Measurements from ENCODE around the gene SERPINA10.
A peak's percentile ranks its signal among the peaks of the same experiment; 100 is the strongest.

Gene SERPINA10

GRCh38 chr14:94322648-94323570 is 29.8 kb upstream of the SERPINA10 start, which contains the start of gene SERPINA6:
TSS of gene SERPINA6 (minus strand) at chr14:94323336. CDS start at chr14:94314648, 8,688 bp downstream.
- no peak for DNase-seq (ENCODE audit: low spot score in 2 of 2)
- H3K4me3 Mint-ChIP-seq: no peak within 1 kb of the TSS

GRCh38 chr14:94321421-94322271 is 28.6 kb upstream of the SERPINA10 start:
- DNase-seq (ENCODE audit: low spot score in 2 of 2) (no peak), ATAC-seq (ENCODE audit: low read depth) (no peak)
- no peaks in the 10 kb centered on the region for H3K36me3 Mint-ChIP-seq
- no peaks in the 10 kb centered on the region for H3K4me1 Mint-ChIP-seq
- no peaks in the 10 kb centered on the region for H3K27me3 Mint-ChIP-seq
- H3K27ac Mint-ChIP-seq: no peak overlapping the region
- H3K4me3 Mint-ChIP-seq: no peak overlapping the region
- H3K9me3 Mint-ChIP-seq: peaks cover 2% of the 10 kb centered on the region

More at GRCh38 chr14:94322648-94323570, 29.8 kb upstream of the SERPINA10 start, which contains the start of gene SERPINA6:
- H3K9me3 Mint-ChIP-seq: peaks cover under 1% of the 10 kb centered on the region
- H3K27me3 Mint-ChIP-seq: no peaks in the 10 kb centered on the region
- no peak for ATAC-seq (ENCODE audit: low read depth)
- no peak within 1 kb of the TSS for H3K27ac Mint-ChIP-seq
- H3K36me3 Mint-ChIP-seq: no peaks in the 10 kb centered on the region
- no peaks in the 10 kb centered on the region for H3K4me1 Mint-ChIP-seq

GRCh38 chr14:94320243-94320642 is 27.2 kb upstream of the SERPINA10 start:
- Mint-ChIP-seq H3K4me3 (no peak overlapping the region), H3K27me3 (no peaks in the 10 kb centered on the region), H3K9me3 (peaks cover 4% of the 10 kb centered on the region), H3K4me1 (no peaks in the 10 kb centered on the region), H3K36me3 (no peaks in the 10 kb centered on the region), H3K27ac (no peak overlapping the region)
- ATAC-seq (ENCODE audit: low read depth) (peak; percentile 53), DNase-seq (ENCODE audit: low spot score in 2 of 2) (no peak)

GRCh38 chr14:94317259-94317658 is 24.2 kb upstream of the SERPINA10 start:
- no peak overlapping the region for H3K27ac Mint-ChIP-seq
- H3K4me1 Mint-ChIP-seq: no peaks in the 10 kb centered on the region
- no peak overlapping the region for H3K4me3 Mint-ChIP-seq
- H3K36me3 Mint-ChIP-seq: no peaks in the 10 kb centered on the region
- no peak for ATAC-seq (ENCODE audit: low read depth)
- H3K27me3 Mint-ChIP-seq: peaks cover 1% of the 10 kb centered on the region
- no peak for DNase-seq (ENCODE audit: low spot score in 2 of 2)
- H3K9me3 Mint-ChIP-seq: peaks cover 6% of the 10 kb centered on the region

GRCh38 chr14:94316692-94317091 is 23.6 kb upstream of the SERPINA10 start:
- DNase-seq (ENCODE audit: low spot score in 2 of 2): no peak
- no peak for ATAC-seq (ENCODE audit: low read depth)
- no peaks in the 10 kb centered on the region for H3K4me1 Mint-ChIP-seq
- no peak overlapping the region for H3K27ac Mint-ChIP-seq
- no peak overlapping the region for H3K4me3 Mint-ChIP-seq
- peaks cover 1% of the 10 kb centered on the region for H3K27me3 Mint-ChIP-seq
- H3K36me3 Mint-ChIP-seq: no peaks in the 10 kb centered on the region
- peaks cover 6% of the 10 kb centered on the region for H3K9me3 Mint-ChIP-seq

GRCh38 chr14:94314890-94315289 is 21.8 kb upstream of the SERPINA10 start:
- ATAC-seq (ENCODE audit: low read depth): no peak
- H3K27ac Mint-ChIP-seq: no peak overlapping the region
- H3K9me3 Mint-ChIP-seq: peaks cover 6% of the 10 kb centered on the region
- H3K27me3 Mint-ChIP-seq: peaks cover 1% of the 10 kb centered on the region
- no peak overlapping the region for H3K4me3 Mint-ChIP-seq
- H3K4me1 Mint-ChIP-seq: no peaks in the 10 kb centered on the region
- no peaks in the 10 kb centered on the region for H3K36me3 Mint-ChIP-seq
- no peak for DNase-seq (ENCODE audit: low spot score in 2 of 2)

GRCh38 chr14:94313991-94314655 is 21.1 kb upstream of the SERPINA10 start:
- Mint-ChIP-seq H3K27me3 (peaks cover 1% of the 10 kb centered on the region), H3K4me1 (no peaks in the 10 kb centered on the region), H3K4me3 (no peak overlapping the region), H3K36me3 (no peaks in the 10 kb centered on the region), H3K27ac (no peak overlapping the region), H3K9me3 (peaks cover 6% of the 10 kb centered on the region)
- no peak for ATAC-seq (ENCODE audit: low read depth)
- DNase-seq (ENCODE audit: low spot score in 2 of 2): no peak

GRCh38 chr14:94312481-94313246 is 19.6 kb upstream of the SERPINA10 start:
- ATAC-seq (ENCODE audit: low read depth): no peak

GRCh38 chr14:94310248-94310647 is 17.2 kb upstream of the SERPINA10 start:
- H3K27ac Mint-ChIP-seq: no peak overlapping the region
- peaks cover 3% of the 10 kb centered on the region for H3K36me3 Mint-ChIP-seq
- DNase-seq (ENCODE audit: low spot score in 2 of 2) (no peak), ATAC-seq (ENCODE audit: low read depth) (no peak)
- H3K4me3 Mint-ChIP-seq: no peak overlapping the region
- no peaks in the 10 kb centered on the region for H3K4me1 Mint-ChIP-seq
- H3K9me3 Mint-ChIP-seq: peaks cover 9% of the 10 kb centered on the region
- H3K27me3 Mint-ChIP-seq: peaks cover 7% of the 10 kb centered on the region

More at GRCh38 chr14:94312481-94313246, 19.6 kb upstream of the SERPINA10 start:
- Mint-ChIP-seq H3K27me3 (peaks cover 7% of the 10 kb centered on the region), H3K9me3 (peaks cover 9% of the 10 kb centered on the region), H3K36me3 (peaks cover 3% of the 10 kb centered on the region), H3K27ac (no peak overlapping the region), H3K4me1 (no peaks in the 10 kb centered on the region), H3K4me3 (no peak overlapping the region)
- no peak for DNase-seq (ENCODE audit: low spot score in 2 of 2)

GRCh38 chr14:94309721-94310120 is 16.7 kb upstream of the SERPINA10 start:
- Mint-ChIP-seq H3K9me3 (peaks cover 7% of the 10 kb centered on the region), H3K27ac (no peak overlapping the region), H3K36me3 (peaks cover 3% of the 10 kb centered on the region), H3K4me1 (no peaks in the 10 kb centered on the region), H3K27me3 (peaks cover 7% of the 10 kb centered on the region), H3K4me3 (no peak overlapping the region)
- no peak for DNase-seq (ENCODE audit: low spot score in 2 of 2)
- ATAC-seq (ENCODE audit: low read depth): no peak

GRCh38 chr14:94307410-94307992 is 14.4 kb upstream of the SERPINA10 start:
- H3K9me3 Mint-ChIP-seq: peaks cover 7% of the 10 kb centered on the region
- ATAC-seq (ENCODE audit: low read depth) (no peak), DNase-seq (ENCODE audit: low spot score in 2 of 2) (no peak)
- H3K27me3 Mint-ChIP-seq: peaks cover 6% of the 10 kb centered on the region
- H3K4me3 Mint-ChIP-seq: no peak overlapping the region
- no peaks in the 10 kb centered on the region for H3K4me1 Mint-ChIP-seq
- no peak overlapping the region for H3K27ac Mint-ChIP-seq
- H3K36me3 Mint-ChIP-seq: peaks cover 3% of the 10 kb centered on the region

- H3K4me1 Mint-ChIP-seq: no peaks in the 10 kb centered on the region
- peaks cover 7% of the 10 kb centered on the region for H3K9me3 Mint-ChIP-seq
- ATAC-seq (ENCODE audit: low read depth) (no peak), DNase-seq (ENCODE audit: low spot score in 2 of 2) (no peak)
- H3K27me3 Mint-ChIP-seq: peaks cover 6% of the 10 kb centered on the region
- peaks cover 3% of the 10 kb centered on the region for H3K36me3 Mint-ChIP-seq
- H3K27ac Mint-ChIP-seq: no peak overlapping the region
- no peak overlapping the region for H3K4me3 Mint-ChIP-seq
Measured at GRCh38 chr14:94306047-94306978, 13.2 kb upstream of the SERPINA10 start.
